Uterus (tissue), 2 donors: ENCODE data around the gene FGG.

Experiments used
- CTCF ChIP-seq, 4 experiments: fragments of 200-600 bp in 2 of 4; fragments of 450-650 bp in 2 of 4; sonication (generic) in 2 of 4; IDR thresholded peaks; one replicate each; pipeline ENCODE4 v1.5.1; 2016 to 2019; ENCODE audit warnings: antibody characterized with exemption in 4 of 4, mild to moderate bottlenecking in 2 of 4, moderate library complexity in 1 of 4
- POLR2A ChIP-seq, 2 donors: fragments of 450-650 bp; IDR thresholded peaks; one replicate each; pipeline ENCODE4 v1.6.1; 2016; ENCODE audit warnings: antibody characterized with exemption in 2 of 2, mild to moderate bottlenecking in 1 of 2, moderate library complexity in 1 of 2

- TF ChIP-seq CTCF (IDR thresholded peaks at IDR 0.05) (no peak), POLR2A (IDR thresholded peaks at IDR 0.05) (no peak)
Observed at GRCh38 chr4:154589296-154590197, 22.9 kb downstream of the FGG start.
